KOPT-K1 (cell line): Measurements from ENCODE around the gene NIPAL1.

Source experiments
- H3K27ac ChIP-seq: fragments of 200-600 bp; sonication (generic); 2 replicates; pipeline ENCODE4 v1.5.1; 2016; ENCODE audit warnings: antibody characterized with exemption, mild to moderate bottlenecking, low read depth, low read length; ENCODE audit not compliant: poor library complexity, severe bottlenecking
- H3K36me3 ChIP-seq: fragments of 200-600 bp; sonication (generic); 2 replicates; pipeline ENCODE4 v1.5.1; 2017; ENCODE audit warnings: antibody characterized with exemption, mild to moderate bottlenecking, low read length, moderate library complexity; ENCODE audit not compliant: insufficient read depth
- H3K9me3 ChIP-seq: fragments of 200-600 bp; sonication (generic); 2 replicates; pipeline ENCODE4 v1.5.1; 2017; ENCODE audit warnings: antibody characterized with exemption, low read length, mild to moderate bottlenecking; ENCODE audit not compliant: insufficient read depth, poor library complexity, severe bottlenecking

NIPAL1 gene

GRCh38 chr4:48015216-48015615, 1.4 kb upstream of the NIPAL1 start:
- no peak overlapping the region for H3K27ac ChIP-seq
- no peaks in the 10 kb centered on the region for H3K36me3 ChIP-seq
- no peaks in the 10 kb centered on the region for H3K9me3 ChIP-seq

- H3K27ac ChIP-seq = no peak overlapping the region
- no peaks in the 10 kb centered on the region for H3K9me3 ChIP-seq
- no peaks in the 10 kb centered on the region for H3K36me3 ChIP-seq
Observed at GRCh38 chr4:48015678-48016077, 894 bp upstream of the NIPAL1 start.

GRCh38 chr4:48017108-48017571, 568 bp downstream of the NIPAL1 start:
- no peaks in the 10 kb centered on the region for H3K36me3 ChIP-seq
- no peak overlapping the region for H3K27ac ChIP-seq
- no peaks in the 10 kb centered on the region for H3K9me3 ChIP-seq

GRCh38 chr4:48018112-48018511, 1.5 kb downstream of the NIPAL1 start:
- Histone ChIP-seq H3K27ac (no peak overlapping the region), H3K9me3 (no peaks in the 10 kb centered on the region), H3K36me3 (no peaks in the 10 kb centered on the region)

GRCh38 chr4:48021100-48021499, 4.5 kb downstream of the NIPAL1 start:
- Histone ChIP-seq H3K9me3 (no peaks in the 10 kb centered on the region), H3K27ac (no peak overlapping the region), H3K36me3 (no peaks in the 10 kb centered on the region)

- H3K27ac ChIP-seq = no peak overlapping the region
- H3K36me3 ChIP-seq = no peaks in the 10 kb centered on the region
- H3K9me3 ChIP-seq = no peaks in the 10 kb centered on the region
Observed at GRCh38 chr4:48022192-48022799, 5.7 kb downstream of the NIPAL1 start.

- no peaks in the 10 kb centered on the region for H3K36me3 ChIP-seq
- H3K27ac ChIP-seq = no peak overlapping the region
- H3K9me3 ChIP-seq = no peaks in the 10 kb centered on the region
Observed at GRCh38 chr4:48024522-48024921, 8.0 kb downstream of the NIPAL1 start.

GRCh38 chr4:48025005-48025404, 8.4 kb downstream of the NIPAL1 start:
- Histone ChIP-seq H3K36me3 (no peaks in the 10 kb centered on the region), H3K27ac (no peak overlapping the region), H3K9me3 (no peaks in the 10 kb centered on the region)

GRCh38 chr4:48027653-48028052, 11.1 kb downstream of the NIPAL1 start:
- H3K27ac ChIP-seq = no peak overlapping the region
- H3K9me3 ChIP-seq = no peaks in the 10 kb centered on the region
- no peaks in the 10 kb centered on the region for H3K36me3 ChIP-seq

- no peak overlapping the region for H3K27ac ChIP-seq
- H3K36me3 ChIP-seq = no peaks in the 10 kb centered on the region
- no peaks in the 10 kb centered on the region for H3K9me3 ChIP-seq
Observed at GRCh38 chr4:48028696-48029095, 12.1 kb downstream of the NIPAL1 start.

- Histone ChIP-seq H3K27ac (no peak overlapping the region), H3K9me3 (no peaks in the 10 kb centered on the region), H3K36me3 (no peaks in the 10 kb centered on the region)
Observed at GRCh38 chr4:48030470-48030869, 13.9 kb downstream of the NIPAL1 start.

GRCh38 chr4:48031802-48032525, 15.4 kb downstream of the NIPAL1 start:
- no peak overlapping the region for H3K27ac ChIP-seq
- H3K36me3 ChIP-seq = no peaks in the 10 kb centered on the region

GRCh38 chr4:48032721-48033120, 16.1 kb downstream of the NIPAL1 start:
- no peak overlapping the region for H3K27ac ChIP-seq
- H3K36me3 ChIP-seq = no peaks in the 10 kb centered on the region
- no peaks in the 10 kb centered on the region for H3K9me3 ChIP-seq

More at GRCh38 chr4:48031802-48032525, 15.4 kb downstream of the NIPAL1 start:
- no peaks in the 10 kb centered on the region for H3K9me3 ChIP-seq

- no peaks in the 10 kb centered on the region for H3K36me3 ChIP-seq
- no peak overlapping the region for H3K27ac ChIP-seq
- no peaks in the 10 kb centered on the region for H3K9me3 ChIP-seq
Observed at GRCh38 chr4:48033412-48033811, 16.8 kb downstream of the NIPAL1 start.

- Histone ChIP-seq H3K9me3 (no peaks in the 10 kb centered on the region), H3K27ac (no peak overlapping the region), H3K36me3 (no peaks in the 10 kb centered on the region)
Observed at GRCh38 chr4:48033825-48034413, 17.3 kb downstream of the NIPAL1 start.
